ENCODE results near the gene DPEP1. TPM values are rescaled to one million over a fixed set of nuclear protein-coding genes. Genes with fewer than 3 reads are reported as not detected.
"Not testable (repeated sequence)": the region's sequence is repeated elsewhere in the genome, so short reads cannot be mapped to it uniquely, and the experiment has no call there.

The DPEP1 gene
- total RNA-seq, 2 donors from 2014 or later = 0.16 TPM; not detected in 1

GRCh38 chr16:89633064-89633631, 19.7 kb downstream of the DPEP1 start:
- Histone ChIP-seq H3K27me3 (no peaks in the 10 kb centered on the region), H3K4me3 (no peak overlapping the region), H3K4me1 (no peaks in the 10 kb centered on the region), H3K27ac (no peak overlapping the region), H3K9me3 (no peaks in the 10 kb centered on the region), H3K36me3 (no peaks in the 10 kb centered on the region)
- TF ChIP-seq CTCF (IDR thresholded peaks at IDR 0.05) = no peak
- no peak for DNase-seq (ENCODE audit: low spot score)

- not testable (repeated sequence) for H3K36me3 ChIP-seq; H3K27ac ChIP-seq; H3K27me3 ChIP-seq; H3K4me3 ChIP-seq; DNase-seq (ENCODE audit: low spot score); H3K4me1 ChIP-seq; H3K9me3 ChIP-seq
Observed at GRCh38 chr16:89634463-89635385, 21.3 kb downstream of the DPEP1 start.

- H3K4me1 ChIP-seq = peaks cover 0 to 13% of the 10 kb centered on the region in 2 donors
- no peak overlapping the region for H3K27ac ChIP-seq
- H3K9me3 ChIP-seq = no peaks in the 10 kb centered on the region
- no peak overlapping the region for H3K4me3 ChIP-seq
- no peaks in the 10 kb centered on the region for H3K27me3 ChIP-seq
- no peak for DNase-seq (ENCODE audit: low spot score)
- H3K36me3 ChIP-seq = no peaks in the 10 kb centered on the region
- TF ChIP-seq CTCF (IDR thresholded peaks at IDR 0.05) = no peak
Observed at GRCh38 chr16:89636663-89637062, 23.2 kb downstream of the DPEP1 start.

- no peaks in the 10 kb centered on the region for H3K27me3 ChIP-seq
- no peak overlapping the region for H3K27ac ChIP-seq
- H3K36me3 ChIP-seq = no peaks in the 10 kb centered on the region
- peaks cover 0 to 17% of the 10 kb centered on the region in 2 donors for H3K4me1 ChIP-seq
- H3K9me3 ChIP-seq = no peaks in the 10 kb centered on the region
- DNase-seq (ENCODE audit: low spot score) = no peak
- no peak for TF ChIP-seq CTCF (IDR thresholded peaks at IDR 0.05)
- H3K4me3 ChIP-seq = no peak overlapping the region
Observed at GRCh38 chr16:89637379-89637778, 23.9 kb downstream of the DPEP1 start.

- no peaks in the 10 kb centered on the region for H3K27me3 ChIP-seq
- H3K4me1 ChIP-seq = peaks cover 0 to 17% of the 10 kb centered on the region in 2 donors
- TF ChIP-seq CTCF (IDR thresholded peaks at IDR 0.05) = no peak
- no peaks in the 10 kb centered on the region for H3K9me3 ChIP-seq
- H3K36me3 ChIP-seq = no peaks in the 10 kb centered on the region
- H3K4me3 ChIP-seq = no peak overlapping the region
- H3K27ac ChIP-seq = no peak overlapping the region
- no peak for DNase-seq (ENCODE audit: low spot score)
Observed at GRCh38 chr16:89638455-89638854, 25.0 kb downstream of the DPEP1 start.

- no peak for TF ChIP-seq CTCF (IDR thresholded peaks at IDR 0.05)
- Histone ChIP-seq H3K4me1 (peaks cover 0 to 17% of the 10 kb centered on the region in 2 donors), H3K4me3 (no peak overlapping the region), H3K9me3 (no peaks in the 10 kb centered on the region), H3K27me3 (no peaks in the 10 kb centered on the region), H3K27ac (no peak overlapping the region), H3K36me3 (no peaks in the 10 kb centered on the region)
- DNase-seq (ENCODE audit: low spot score) = no peak
Observed at GRCh38 chr16:89639385-89639784, 25.9 kb downstream of the DPEP1 start.
